ENCODE results near the gene PLEKHA3.
A peak's percentile ranks its signal among the peaks of the same experiment; 100 is the strongest.
"Not testable (repeated sequence)": the region's sequence is repeated elsewhere in the genome, so short reads cannot be mapped to it uniquely, and the experiment has no call there.

Gene PLEKHA3

GRCh38 chr2:178525460-178525859 is 45.2 kb downstream of the PLEKHA3 start:
- not testable (repeated sequence) for DNase-seq

GRCh38 chr2:178526256-178526655 is 46.0 kb downstream of the PLEKHA3 start:
- no peak for DNase-seq

GRCh38 chr2:178527592-178527991 is 47.3 kb downstream of the PLEKHA3 start:
- DNase-seq: no peak

- no peak for DNase-seq
Observed at GRCh38 chr2:178528647-178529046, 48.4 kb downstream of the PLEKHA3 start.

GRCh38 chr2:178529194-178529593 is 48.9 kb downstream of the PLEKHA3 start:
- DNase-seq: no peak

GRCh38 chr2:178530131-178530530 is 49.9 kb downstream of the PLEKHA3 start:
- DNase-seq: no peak

- DNase-seq: peak; percentile 48
Observed at GRCh38 chr2:178530625-178531142, 50.4 kb downstream of the PLEKHA3 start.

GRCh38 chr2:178531168-178531567 is 50.9 kb downstream of the PLEKHA3 start:
- no peak for DNase-seq

GRCh38 chr2:178536037-178536436 is 55.8 kb downstream of the PLEKHA3 start:
- no peak for DNase-seq

- no peak for DNase-seq
Observed at GRCh38 chr2:178542161-178542560, 61.9 kb downstream of the PLEKHA3 start.

- DNase-seq: no peak
Observed at GRCh38 chr2:178542569-178542968, 62.3 kb downstream of the PLEKHA3 start.

GRCh38 chr2:178550352-178550751 is 70.1 kb downstream of the PLEKHA3 start:
- no peak for DNase-seq

- no peak for DNase-seq
Observed at GRCh38 chr2:178553047-178553446, 72.8 kb downstream of the PLEKHA3 start.

All from stimulated activated CD4-positive, alpha-beta T cell treated with anti-CD3 and anti-CD28 coated beads, Interleukin-4, amount 100 ng/mL, for 24 hours (primary cell).